Activated gamma-delta T cell treated with Interleukin-2 at 50 U/mL for 16 hours (primary cell): Measurements from ENCODE around the gene DCUN1D1.

Source experiments
- DNase-seq: peaks from one replicate; pipeline ENCODE4 v3.0.0-alpha.2; 2020

The DCUN1D1 gene

GRCh38 chr3:182971637-182972036, 8.7 kb downstream of the DCUN1D1 start:
- DNase-seq = no peak

DNA sequence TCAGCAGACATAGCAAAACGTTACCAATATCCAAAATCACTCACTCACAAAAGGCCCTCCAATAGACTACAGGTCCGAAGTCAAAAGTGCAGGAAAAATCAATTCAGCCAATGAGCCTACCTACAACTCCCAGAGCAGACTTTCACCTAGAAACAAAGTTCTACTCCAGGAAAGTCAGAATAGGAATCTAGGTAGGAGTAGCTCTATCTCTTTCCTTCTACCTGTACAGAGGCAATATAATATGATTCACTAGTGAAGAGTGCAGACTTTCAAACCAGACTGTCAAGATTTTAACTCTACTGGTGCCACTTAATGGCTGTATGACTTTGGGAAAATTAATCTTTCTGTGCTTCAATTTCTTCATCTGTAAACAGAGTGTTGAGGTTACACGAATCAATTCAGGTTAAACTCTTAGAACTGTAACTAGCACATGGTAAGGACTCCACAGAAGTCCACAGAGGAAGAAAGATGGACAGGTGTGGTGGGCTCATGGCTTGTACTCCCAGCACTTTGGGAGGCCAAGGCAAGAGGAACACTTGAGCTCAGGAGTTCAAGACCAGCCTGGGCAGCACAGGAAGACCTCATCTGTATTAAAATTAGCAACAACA, 9.4 kb downstream of the DCUN1D1 start:
- no peak for DNase-seq

DNA sequence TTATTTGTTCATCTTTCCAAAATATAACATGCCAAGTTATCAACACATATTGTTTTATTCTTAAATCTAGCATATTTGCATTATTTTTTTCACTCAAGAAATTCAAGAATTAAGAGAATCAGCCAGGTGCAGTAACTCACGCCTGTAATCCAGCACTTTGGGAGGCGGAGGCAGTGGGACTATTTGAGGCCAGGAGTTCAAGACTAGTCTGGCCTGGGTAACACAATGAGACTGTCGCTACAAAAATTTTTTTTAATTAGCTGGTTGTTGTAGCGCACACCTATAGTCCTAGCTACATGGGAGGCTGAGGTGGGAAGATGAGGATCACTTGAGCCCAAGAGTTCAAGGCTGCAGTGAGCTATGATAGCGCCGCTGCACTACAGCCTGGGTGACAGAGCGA, 10.5 kb downstream of the DCUN1D1 start:
- no peak for DNase-seq

GRCh38 chr3:182969277-182969676, 11.1 kb downstream of the DCUN1D1 start:
- no peak for DNase-seq

DNA sequence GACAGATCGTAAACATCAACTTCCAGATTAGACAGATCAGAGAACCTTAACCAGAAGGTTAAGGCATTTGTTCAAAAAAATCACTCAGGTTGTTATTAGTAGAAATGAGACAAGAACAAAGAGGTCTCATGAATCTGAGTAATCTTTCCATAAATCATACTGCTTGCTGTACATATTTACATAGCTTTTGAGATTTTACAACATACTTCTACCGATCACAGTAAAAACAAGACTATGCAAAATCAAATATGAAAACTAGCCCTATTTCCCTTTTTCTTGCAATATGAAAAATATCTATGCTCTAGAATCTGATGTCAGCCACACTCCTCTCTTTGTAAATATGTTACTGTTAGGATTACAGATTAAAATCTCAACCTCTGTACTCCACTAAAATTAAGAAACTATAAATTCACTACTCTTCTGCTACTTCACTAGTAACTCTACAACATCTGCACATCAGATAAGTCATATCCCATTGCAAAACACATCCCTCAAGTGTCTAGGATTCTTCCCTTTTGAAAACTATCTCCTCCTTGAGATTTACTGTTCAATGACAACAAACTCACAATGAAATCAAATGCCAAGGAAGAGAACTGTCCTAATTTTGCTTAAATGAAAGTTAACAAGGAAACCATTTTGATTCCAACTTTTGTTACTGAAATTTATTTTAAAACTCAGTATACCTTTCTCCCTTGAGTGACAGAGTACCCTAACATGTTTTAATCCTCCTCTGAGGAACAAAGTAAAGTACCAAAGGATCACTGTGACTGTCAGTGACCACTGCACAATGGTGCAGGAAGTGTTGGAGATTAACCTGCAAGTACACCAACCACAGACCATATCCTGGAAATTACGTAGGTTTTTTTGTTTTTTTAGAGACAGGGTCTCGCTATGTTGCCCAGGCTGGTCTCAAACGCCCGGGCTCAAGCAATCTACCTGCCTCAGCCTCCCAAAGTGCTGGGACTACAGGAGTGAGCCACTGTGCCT, 12.8 kb downstream of the DCUN1D1 start:
- no peak for DNase-seq

- no peak for DNase-seq
Observed at GRCh38 chr3:182965861-182966366, 14.4 kb downstream of the DCUN1D1 start.

DNA sequence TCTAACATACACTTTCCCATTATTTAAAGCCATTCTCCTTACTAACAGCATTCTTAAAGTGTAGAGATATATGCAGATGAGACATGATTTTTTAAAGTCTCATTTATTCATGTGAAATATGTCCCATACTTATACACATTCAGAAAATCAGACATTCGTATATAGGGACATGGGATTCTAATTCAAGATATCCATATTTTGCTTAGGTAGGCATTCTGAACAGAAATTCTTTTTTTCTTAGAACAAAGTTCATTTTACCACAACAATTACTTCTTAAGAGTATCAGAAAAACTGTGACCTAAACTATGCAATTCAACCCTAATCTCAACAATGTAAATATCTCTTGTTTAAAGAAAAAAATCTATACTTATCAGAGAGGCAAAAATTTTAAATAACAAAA, 16.2 kb downstream of the DCUN1D1 start:
- no peak for DNase-seq

- no peak for DNase-seq
Observed at GRCh38 chr3:182962166-182962565, 18.2 kb downstream of the DCUN1D1 start.

GRCh38 chr3:182959474-182960350, 20.6 kb downstream of the DCUN1D1 start:
- DNase-seq = no peak

- DNase-seq = no peak
Observed at GRCh38 chr3:182957676-182958266, 22.6 kb downstream of the DCUN1D1 start.

- no peak for DNase-seq
Observed at GRCh38 chr3:182957226-182957625, 23.1 kb downstream of the DCUN1D1 start.

GRCh38 chr3:182954553-182955235, 25.6 kb downstream of the DCUN1D1 start:
- no peak for DNase-seq

DNA sequence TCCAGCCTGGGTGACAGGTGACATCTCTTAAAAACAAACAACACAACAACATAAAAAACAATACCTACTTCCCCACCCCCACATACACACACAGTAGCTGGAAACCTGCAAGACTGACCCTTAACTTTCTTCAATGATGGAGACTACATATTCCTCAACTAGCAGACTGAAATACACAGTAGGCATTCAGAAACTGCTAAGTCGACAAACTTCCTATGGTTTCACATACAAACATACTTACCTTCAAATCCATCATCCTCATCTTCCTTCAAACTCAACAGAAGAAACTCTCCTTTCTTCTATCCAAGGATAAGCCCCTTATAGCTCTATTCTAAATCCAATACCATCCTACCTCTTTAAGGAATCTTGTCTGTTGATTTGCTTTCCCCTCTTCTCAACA, 30.6 kb downstream of the DCUN1D1 start:
- no peak for DNase-seq

DNA sequence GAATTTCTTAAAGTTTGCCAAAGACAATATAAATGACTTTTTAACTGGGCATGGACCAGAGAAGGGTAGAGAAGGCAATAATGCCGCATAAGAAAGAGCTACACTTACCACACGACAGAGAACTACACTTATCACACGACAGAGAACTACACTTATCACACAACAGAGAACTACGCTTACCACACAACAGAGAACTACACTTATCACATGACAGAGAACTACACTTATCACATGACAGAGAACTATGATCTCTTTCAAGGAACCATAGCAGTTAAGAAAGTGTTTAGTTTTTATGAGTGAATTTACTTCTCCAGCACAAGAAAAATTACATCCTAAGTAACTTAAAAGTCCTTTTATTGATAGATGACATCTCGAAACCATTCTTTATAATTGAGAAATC, 32.0 kb downstream of the DCUN1D1 start:
- no peak for DNase-seq

- DNase-seq = no peak
Observed at GRCh38 chr3:182947888-182948287, 32.5 kb downstream of the DCUN1D1 start.

DNA sequence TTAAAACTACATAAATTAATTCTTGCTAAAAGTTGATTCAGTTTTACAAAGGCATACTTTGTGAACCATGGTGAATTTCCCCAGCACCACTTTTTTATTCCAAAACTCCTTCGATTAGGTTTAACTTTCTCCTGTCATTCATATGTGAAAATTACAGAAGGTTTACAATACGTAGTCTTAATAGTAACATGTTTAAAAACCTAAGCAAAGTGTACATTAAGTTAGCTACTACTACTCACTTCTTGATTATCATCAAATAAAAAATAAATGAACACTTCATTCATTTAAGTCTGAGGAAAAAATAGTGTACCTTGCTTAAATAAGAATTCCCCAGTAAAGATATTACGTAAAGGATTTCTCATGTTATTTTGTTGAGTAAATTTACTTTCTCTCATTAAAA, 38.6 kb downstream of the DCUN1D1 start:
- DNase-seq = no peak

DNA sequence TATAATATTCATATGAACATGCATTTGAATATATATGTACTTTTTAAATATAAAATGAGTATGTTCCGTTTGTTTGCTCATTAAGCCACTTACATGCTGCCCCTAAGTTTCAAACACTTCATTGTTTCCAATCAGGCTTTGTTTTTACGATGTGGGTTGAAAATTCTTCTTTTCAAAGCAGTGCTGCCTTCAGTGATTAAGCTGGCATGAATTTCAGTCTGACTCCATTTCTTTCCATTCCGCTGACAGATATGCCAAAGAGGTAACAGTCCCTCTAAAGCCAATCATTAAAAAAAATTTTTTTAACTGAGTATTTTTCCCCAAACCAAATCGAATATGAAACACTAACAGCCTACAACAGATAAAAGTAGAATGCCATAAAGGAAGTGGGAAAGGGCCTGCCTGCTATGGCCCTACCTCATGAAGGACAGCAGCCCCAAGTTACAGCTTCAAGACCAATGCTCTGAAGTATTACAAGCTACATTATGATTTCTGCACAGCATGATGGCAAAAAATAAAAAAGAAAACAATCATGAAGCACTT, 40.0 kb downstream of the DCUN1D1 start:
- no peak for DNase-seq

DNA sequence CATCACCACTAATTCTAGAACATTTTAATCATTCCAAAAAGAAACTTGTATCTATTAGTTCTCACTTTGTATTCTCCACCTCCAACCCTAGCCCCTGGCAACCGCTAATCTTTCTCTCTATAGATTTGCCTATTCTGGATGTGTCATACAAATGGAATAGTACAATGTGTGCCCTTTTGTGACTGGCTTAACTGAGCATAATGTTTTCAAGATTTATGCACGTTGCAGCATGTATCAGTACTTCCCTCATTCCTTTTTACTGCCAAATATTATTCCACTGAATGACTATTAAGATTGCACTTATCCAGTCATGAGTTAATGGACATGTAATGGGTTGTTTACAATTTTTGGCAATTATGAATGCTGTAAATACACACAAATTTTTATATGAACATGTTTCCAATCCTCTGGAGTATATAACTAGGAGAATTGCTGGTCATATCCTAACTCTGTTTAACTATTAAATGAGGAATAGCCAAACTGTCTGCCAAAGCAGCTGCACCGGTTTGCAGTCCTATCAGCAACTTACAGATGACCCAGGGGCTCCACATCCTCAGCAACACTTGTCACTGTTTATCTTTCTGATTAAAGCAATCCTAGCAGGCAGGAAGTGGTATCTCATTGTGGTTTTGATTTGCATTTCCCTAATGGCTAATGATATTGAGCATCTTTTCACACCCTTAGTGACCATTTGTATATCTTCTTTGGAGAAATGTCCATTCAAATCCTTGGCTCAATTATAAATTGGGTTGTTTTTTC, 42.9 kb downstream of the DCUN1D1 start:
- DNase-seq = no peak

GRCh38 chr3:182936918-182937285, 43.4 kb downstream of the DCUN1D1 start:
- no peak for DNase-seq

DNA sequence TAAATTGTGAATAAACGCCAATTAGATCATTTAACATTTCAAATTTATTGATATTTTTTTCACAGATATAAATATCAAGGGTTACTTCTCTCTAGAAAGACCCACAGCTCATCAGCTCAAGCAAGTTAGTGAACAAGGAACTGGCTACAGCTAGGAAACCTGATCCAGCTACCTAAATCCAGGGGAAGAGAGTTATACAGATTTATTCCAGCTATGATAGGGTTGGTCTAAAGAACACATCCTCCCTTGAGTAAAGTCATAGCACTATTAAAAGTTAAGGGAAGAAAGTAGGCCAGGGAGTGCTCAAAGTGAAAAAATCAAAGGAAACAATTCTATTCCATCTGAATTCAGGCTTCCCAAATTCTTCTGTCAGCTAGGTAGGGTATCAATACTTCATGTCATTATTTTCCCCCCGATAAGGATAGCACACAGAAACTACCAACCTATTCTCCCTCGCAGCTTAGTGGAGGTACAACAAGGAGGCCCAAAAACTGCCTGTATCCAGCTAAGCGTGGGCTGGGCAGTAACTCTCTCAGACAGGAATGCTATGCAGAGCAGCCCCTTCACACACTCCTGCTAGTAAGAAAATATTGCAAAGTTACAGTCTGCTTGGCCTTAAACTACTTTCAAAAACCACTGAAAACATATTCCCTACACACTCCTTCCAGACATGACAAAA, 44.0 kb downstream of the DCUN1D1 start:
- DNase-seq = no peak
